Aorta (tissue), 5 donors: ENCODE data around the gene MYLK. TPM values are rescaled to one million over a fixed set of nuclear protein-coding genes. Genes with fewer than 3 reads are reported as not detected.
A peak's percentile ranks its signal among the peaks of the same experiment; 100 is the strongest.
"Not testable (repeated sequence)": the region's sequence is repeated elsewhere in the genome, so short reads cannot be mapped to it uniquely, and the experiment has no call there.

ENCODE experiments used
- ATAC-seq: fragments of 200-7000 bp; cut with Tn5 transposase; one replicate; pipeline ENCODE4 v1.9.1; 2022; ENCODE audit warnings: moderate library complexity; ENCODE audit not compliant: low FRiP score
- DNase-seq, 2 donors: peaks; one replicate each; pipeline ENCODE4 v3.0.0-alpha.2; 2020
- H3K27ac ChIP-seq, 2 donors: one replicate each; pipeline ENCODE4 v1.5.1; 2013; ENCODE audit warnings: low read length in 2 of 2, mild to moderate bottlenecking in 2 of 2, moderate library complexity in 2 of 2, control low read depth in 1 of 2, inconsistent platforms in 1 of 2, low read depth in 1 of 2
- H3K27me3 ChIP-seq, 2 donors: one replicate each; pipeline ENCODE4 v1.6.1; 2013; ENCODE audit warnings: control low read depth in 1 of 2, low read length in 1 of 2, mild to moderate bottlenecking in 1 of 2, moderate library complexity in 1 of 2; ENCODE audit not compliant: insufficient read depth in 2 of 2, control insufficient read depth in 1 of 2
- H3K36me3 ChIP-seq, 2 donors: one replicate each; pipeline ENCODE4 v1.6.1; 2013; ENCODE audit warnings: control low read depth in 1 of 2, low read length in 1 of 2, mild to moderate bottlenecking in 1 of 2; ENCODE audit not compliant: insufficient read depth in 2 of 2, control insufficient read depth in 1 of 2
- H3K4me1 ChIP-seq, 2 donors: one replicate each; pipeline ENCODE4 v1.6.1; 2013; ENCODE audit warnings: low read length in 2 of 2, control low read depth in 1 of 2, mild to moderate bottlenecking in 1 of 2, moderate library complexity in 1 of 2; ENCODE audit not compliant: insufficient read depth in 2 of 2, control insufficient read depth in 1 of 2
- H3K4me3 ChIP-seq, 2 donors: one replicate each; pipeline ENCODE4 v1.5.1; 2013; ENCODE audit warnings: low read length in 2 of 2, control low read depth in 1 of 2, mild to moderate bottlenecking in 1 of 2
- H3K9me3 ChIP-seq: one replicate; pipeline ENCODE4 v1.6.1; 2013; ENCODE audit warnings: mild to moderate bottlenecking, low read length; ENCODE audit not compliant: control insufficient read depth
- WGBS, 2 donors: extraction: QIAGEN DNeasy Blood & Tissue Kit; methylation state at CpG; one replicate each; pipeline ENCODE4 v1.1.7; 2013; 5-methylcytosine and 5-hydroxymethylcytosine counted together
- intact Hi-C, 2 donors: fragments of 100-400 bp; cut with DNase I; formaldehyde crosslinking; loops; one replicate each; pipeline versions ENCODE4 v1.14.2 to v1.15.0; 2022
- polyA plus RNA-seq, 2 donors: library from polyadenylated mRNA; stranded (reverse); fragments of 200-250 nt; gene quantifications; one replicate each; pipeline ENCODE4 v1.2.3, GENCODE V29; 2013
- total RNA-seq, 2 donors: library from RNA; stranded (reverse); fragmentation: NEBNext Ultra II Directional; extraction: Animal tissue kit (Norgen Biotek cat#: 25700); gene quantifications; one replicate each; pipeline ENCODE4 v1.2.1, GENCODE V29; 2021
- donor health status: healthy with polysubstance abuse.
- donor health status: Bipolar disorder and iron deficiency.
- donor health status: DM: no; HTN: no; CAD: no.
- donor health status: DM: no; HTN: no; CAD: no.
- donor health status: DM: yes; HTN: yes; CAD: no.

Gene MYLK
- total and polyA plus RNA-seq, 4 donors: 134 to 786 (median 314) TPM

DNA sequence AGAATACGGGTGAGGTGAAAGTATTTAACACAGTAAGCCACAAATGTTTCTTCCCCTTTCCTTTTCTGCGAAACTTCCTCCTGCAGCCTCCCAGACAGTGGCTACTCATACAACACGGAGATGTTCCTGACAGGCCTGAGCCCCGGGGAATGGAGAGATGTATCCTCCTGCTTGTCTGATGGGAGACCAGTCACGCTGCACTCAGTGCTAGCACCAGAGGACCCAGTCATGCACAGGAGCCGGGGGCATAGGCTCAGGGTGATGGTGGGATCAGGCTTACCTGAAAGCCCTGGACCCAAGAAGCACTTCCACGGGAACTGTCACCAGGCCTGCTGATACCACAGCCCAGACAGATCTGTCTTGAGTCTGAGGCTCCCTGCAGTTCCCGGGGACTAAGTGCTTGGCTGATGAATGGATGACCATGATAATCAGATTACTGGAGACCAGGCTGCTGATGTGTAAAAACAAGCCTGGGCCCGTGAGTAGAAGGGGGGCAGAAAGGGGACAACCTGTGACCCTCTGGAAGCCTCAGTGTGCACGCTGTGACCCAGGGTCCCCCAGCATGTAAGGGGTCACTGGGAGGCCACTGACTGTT, 162.9 kb downstream of the MYLK start:
- intact Hi-C loops: loop anchor here in 1 of 2 donors (5.0 kb wide), 1 partner anchor 161 kb away; the partner anchor contains the start of gene MYLK
- H3K4me3 ChIP-seq, H3K36me3 ChIP-seq, ATAC-seq, H3K4me1 ChIP-seq, H3K27me3 ChIP-seq, H3K9me3 ChIP-seq, DNase-seq: not testable (repeated sequence)
- peak overlapping the region in 1 of 2 donors; percentile 17 for H3K27ac ChIP-seq
- 54 to 61% methylated on average over 8 to 9 of the region's 10 CpGs for WGBS, 2 donors

- Histone ChIP-seq H3K4me3 (no peak overlapping the region), H3K27me3 (no peaks in the 10 kb centered on the region), H3K27ac (peak overlapping the region; percentile 12 to 76), H3K4me1 (peaks cover 0 to 2% of the 10 kb centered on the region in 2 donors), H3K9me3 (no peaks in the 10 kb centered on the region), H3K36me3 (no peaks in the 10 kb centered on the region)
- 15 to 18% methylated on average over 6 of the region's 6 CpGs for WGBS, 2 donors
- intact Hi-C loops: loop anchor here in 1 of 2 donors (5.0 kb wide), 1 partner anchor 162 kb away; the partner anchor contains the start of gene MYLK
- ATAC-seq (peak; percentile 5), DNase-seq (no peak)
Observed at GRCh38 chr3:123720638-123721037, 163.5 kb downstream of the MYLK start.

DNA sequence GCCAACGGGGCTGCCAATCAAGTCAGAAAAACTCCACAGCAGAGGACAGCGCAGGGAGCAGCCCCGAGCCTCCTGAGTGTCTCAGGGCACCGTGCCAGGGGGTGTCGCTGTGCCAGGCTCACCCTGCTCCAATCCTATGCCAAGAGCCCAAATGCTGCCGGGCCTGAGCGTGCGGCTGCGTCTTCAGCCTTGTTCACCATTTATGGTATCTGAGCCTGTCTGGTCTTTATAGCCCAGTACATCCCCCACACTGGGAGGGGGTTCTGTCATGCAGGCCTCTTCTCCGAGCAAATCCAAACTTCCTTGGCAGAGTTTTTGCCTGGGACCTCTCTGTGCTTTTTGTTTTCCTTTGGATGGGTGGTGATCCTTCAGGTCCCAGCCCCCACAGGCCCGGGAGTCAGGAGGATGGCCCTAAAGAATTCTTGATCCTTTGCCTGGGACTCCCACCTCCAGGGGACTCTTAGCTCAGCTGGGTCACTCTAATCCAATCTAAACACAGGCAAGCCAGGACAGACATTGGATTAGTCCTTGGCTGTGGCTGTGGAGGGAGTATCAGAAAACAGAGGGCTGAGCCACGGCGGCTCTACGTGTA, 164.2 kb downstream of the MYLK start:
- WGBS, 2 donors: 2 to 8% methylated on average over 14 of the region's 14 CpGs
- H3K27ac ChIP-seq: peak overlapping the region; percentile 12 to 15
- peaks cover 1 to 2% of the 10 kb centered on the region in 2 donors for H3K4me1 ChIP-seq
- no peaks in the 10 kb centered on the region for H3K36me3 ChIP-seq
- H3K27me3 ChIP-seq: no peaks in the 10 kb centered on the region
- peak; percentile 78 for ATAC-seq
- no peak overlapping the region for H3K4me3 ChIP-seq
- no peaks in the 10 kb centered on the region for H3K9me3 ChIP-seq
- intact Hi-C loops: loop anchor here (2.0 to 5.0 kb wide), 3 partner anchors 67 to 162 kb away; partner anchors contain the start of gene MYLK (in 1 of the 2)
- DNase-seq: peak; percentile 80 to 92

GRCh38 chr3:123719061-123719756, 164.9 kb downstream of the MYLK start:
- ATAC-seq (peak; percentile 84), DNase-seq (peak; percentile 89 to 94)
- not testable (repeated sequence) for H3K9me3 ChIP-seq, H3K4me1 ChIP-seq, H3K36me3 ChIP-seq, H3K4me3 ChIP-seq, H3K27me3 ChIP-seq
- 1 to 8% methylated on average over 15 of the region's 15 CpGs for WGBS, 2 donors
- H3K27ac ChIP-seq: peak overlapping the region in 1 of 2 donors; percentile 12
- intact Hi-C loops: loop anchor here (2.0 to 5.0 kb wide), 2 partner anchors 66 to 67 kb away; no protein-coding TSS in a partner anchor

DNA sequence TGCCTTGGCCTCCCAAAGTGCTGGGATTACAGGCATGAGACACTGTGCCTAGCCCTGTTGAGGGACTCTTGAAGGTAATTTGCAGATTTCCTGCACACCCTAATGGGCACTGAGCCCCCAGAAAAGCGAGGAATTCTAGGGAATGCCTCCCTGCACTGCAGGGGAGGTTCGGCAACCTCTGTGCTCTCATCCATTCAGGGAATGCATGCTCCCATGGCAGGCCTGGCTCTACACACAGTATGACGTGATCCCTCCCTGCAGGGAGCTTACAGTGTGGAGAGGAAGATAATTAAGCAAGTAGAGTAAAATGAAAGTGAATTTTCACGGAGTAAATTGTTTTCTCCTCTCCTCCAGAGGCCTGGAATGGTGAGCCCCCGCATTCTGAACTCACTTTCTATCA, 166.0 kb downstream of the MYLK start:
- intact Hi-C loops: loop anchor here (2.0 to 5.0 kb wide), 2 partner anchors 65 to 66 kb away; no protein-coding TSS in a partner anchor
- WGBS, 2 donors: 58 to 67% methylated on average over 5 of the region's 5 CpGs
- no peaks in the 10 kb centered on the region for H3K27me3 ChIP-seq
- no peaks in the 10 kb centered on the region for H3K36me3 ChIP-seq
- H3K4me1 ChIP-seq: peaks cover 3 to 8% of the 10 kb centered on the region in 2 donors
- H3K27ac ChIP-seq: peak overlapping the region in 1 of 2 donors; percentile 69
- no peak for DNase-seq
- ATAC-seq: no peak
- H3K9me3 ChIP-seq: no peaks in the 10 kb centered on the region
- no peak overlapping the region for H3K4me3 ChIP-seq

GRCh38 chr3:123717451-123717850, 166.7 kb downstream of the MYLK start:
- H3K27me3 ChIP-seq, H3K4me1 ChIP-seq, DNase-seq, ATAC-seq, H3K9me3 ChIP-seq, H3K4me3 ChIP-seq, H3K36me3 ChIP-seq: not testable (repeated sequence)
- peak overlapping the region in 1 of 2 donors; percentile 74 for H3K27ac ChIP-seq
- intact Hi-C loops: loop anchor here (2.0 to 5.0 kb wide), 2 partner anchors 31 to 65 kb away; no protein-coding TSS in a partner anchor
- WGBS, 2 donors: 7% methylated on average over 2 of the region's 2 CpGs

DNA sequence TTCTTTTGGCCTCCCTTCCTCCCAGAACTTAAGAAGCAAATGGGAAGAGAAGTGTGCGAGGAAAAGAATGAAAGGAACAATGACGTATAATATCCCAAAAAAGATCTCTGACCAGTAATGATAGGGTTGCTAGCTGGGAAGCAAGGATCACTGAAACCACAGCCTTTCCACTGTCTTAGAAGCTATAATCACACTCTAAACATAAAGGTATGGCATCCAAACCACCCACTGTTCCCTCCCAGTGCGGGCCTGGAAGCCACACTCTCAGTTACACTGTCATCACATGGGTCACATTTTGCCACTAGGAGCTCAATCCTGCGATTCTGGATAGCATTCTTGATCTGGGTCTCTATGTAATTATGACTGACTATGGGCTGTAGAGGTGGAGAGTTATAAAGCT, 167.7 kb downstream of the MYLK start:
- H3K9me3 ChIP-seq: no peaks in the 10 kb centered on the region
- intact Hi-C loops: loop anchor here (2.0 to 5.0 kb wide), 2 partner anchors 30 to 64 kb away; no protein-coding TSS in a partner anchor
- H3K27me3 ChIP-seq: no peaks in the 10 kb centered on the region
- H3K27ac ChIP-seq: peak overlapping the region; percentile 30 to 50
- WGBS, 2 donors: 41 to 49% methylated on average over 4 of the region's 4 CpGs
- no peaks in the 10 kb centered on the region for H3K36me3 ChIP-seq
- H3K4me1 ChIP-seq: peaks cover 3 to 8% of the 10 kb centered on the region in 2 donors
- no peak overlapping the region for H3K4me3 ChIP-seq
- ATAC-seq: no peak
- no peak for DNase-seq

- 27 to 46% methylated on average over 8 of the region's 8 CpGs for WGBS, 2 donors
- H3K9me3 ChIP-seq: no peaks in the 10 kb centered on the region
- peaks cover 0 to 2% of the 10 kb centered on the region in 2 donors for H3K36me3 ChIP-seq
- ATAC-seq (peak; percentile 74), DNase-seq (peak; percentile 85 to 86)
- intact Hi-C loops: no loop called here
- no peaks in the 10 kb centered on the region for H3K27me3 ChIP-seq
- H3K4me1 ChIP-seq: peaks cover 3 to 5% of the 10 kb centered on the region in 2 donors
- peak overlapping the region; percentile 91 to 100 for H3K27ac ChIP-seq
- H3K4me3 ChIP-seq: no peak overlapping the region
Observed at GRCh38 chr3:123713211-123713610, 170.9 kb downstream of the MYLK start.
